HG03439 (cell line): ENCODE data around the gene SIAH2.

Experiments used
- ATAC-seq: cut with Tn5 transposase; IDR thresholded peaks from one replicate; pipeline ENCODE4 v1.9.1; 2021; ENCODE audit warnings: mild to moderate bottlenecking, moderate library complexity; ENCODE audit not compliant: unreplicated experiment

SIAH2 gene

DNA sequence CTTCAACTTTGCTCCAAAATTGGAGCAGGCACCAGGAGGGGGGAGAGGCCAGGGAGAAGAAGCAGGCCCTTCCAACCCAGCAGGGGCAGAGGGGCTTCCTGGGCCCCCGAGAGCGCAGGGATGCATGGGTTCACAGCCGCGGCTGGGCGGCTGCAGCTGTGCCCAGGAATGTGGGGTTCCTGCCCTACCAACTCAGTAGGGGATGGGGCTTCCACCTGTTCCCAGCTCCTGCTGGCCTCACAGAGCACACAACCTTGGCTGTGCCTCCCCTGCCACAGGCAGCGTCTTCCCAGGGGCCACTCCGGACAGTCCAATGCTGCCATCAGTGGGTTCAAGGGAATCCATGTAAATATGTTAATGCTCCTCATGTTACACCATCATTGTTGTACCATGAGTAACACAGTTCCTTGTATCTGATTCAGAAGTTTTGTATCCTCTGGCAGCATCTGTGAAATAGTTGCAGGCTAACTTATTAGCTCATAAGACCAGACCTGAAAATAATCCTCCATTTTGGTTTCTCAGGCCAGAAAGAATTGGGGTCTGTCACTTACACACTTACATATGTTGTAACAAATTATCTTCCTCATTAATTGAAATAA lies 12.1 kb upstream of the SIAH2 start:
- no peak for ATAC-seq

DNA sequence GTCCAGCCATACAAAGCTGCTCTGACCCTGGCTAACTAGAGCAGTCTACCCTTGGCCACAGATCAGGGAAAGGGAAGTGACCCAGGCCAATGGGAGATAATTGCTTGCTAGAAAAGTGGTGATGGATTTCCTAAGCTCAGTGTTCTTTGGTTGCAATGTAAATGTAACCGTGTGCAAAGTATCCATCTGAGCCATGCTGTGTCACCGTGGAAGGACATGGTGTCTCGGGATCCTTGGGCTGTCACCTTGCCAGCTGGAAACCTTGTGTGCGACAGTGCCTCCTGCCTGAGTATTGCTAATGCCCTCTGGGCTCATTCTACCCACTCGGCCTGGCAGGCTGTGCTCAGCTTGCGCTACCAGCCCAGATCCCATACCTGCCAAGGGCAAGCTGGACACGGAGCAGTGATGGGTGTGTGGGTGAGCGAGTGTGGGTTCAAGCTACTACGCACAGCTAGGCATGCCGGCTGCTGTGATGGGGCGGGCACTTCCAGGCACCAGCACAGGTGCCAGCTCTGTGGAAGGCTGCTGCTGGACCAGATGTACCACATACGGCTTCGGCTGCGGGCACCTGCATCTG lies 10.7 kb upstream of the SIAH2 start:
- ATAC-seq: no peak

DNA sequence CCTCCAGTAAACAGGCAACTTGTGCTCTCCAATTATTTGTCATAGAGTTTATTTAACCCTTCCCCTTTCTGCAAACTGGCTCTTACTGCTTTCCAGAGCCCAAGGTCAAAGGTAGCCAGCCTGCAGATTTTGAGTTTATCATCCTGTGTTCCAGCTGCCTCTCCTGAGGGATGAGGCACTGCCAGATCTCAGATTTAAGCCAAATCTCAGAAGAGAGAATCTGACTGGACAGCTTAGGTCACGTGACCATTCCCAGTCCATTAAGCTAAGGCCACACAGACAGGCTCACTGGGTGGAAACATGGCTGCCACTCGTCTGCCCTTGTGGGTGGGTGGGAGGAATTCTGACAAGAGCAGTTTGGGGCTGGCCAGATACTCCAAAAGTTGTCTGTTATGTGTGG lies 8.6 kb upstream of the SIAH2 start:
- ATAC-seq: no peak

DNA sequence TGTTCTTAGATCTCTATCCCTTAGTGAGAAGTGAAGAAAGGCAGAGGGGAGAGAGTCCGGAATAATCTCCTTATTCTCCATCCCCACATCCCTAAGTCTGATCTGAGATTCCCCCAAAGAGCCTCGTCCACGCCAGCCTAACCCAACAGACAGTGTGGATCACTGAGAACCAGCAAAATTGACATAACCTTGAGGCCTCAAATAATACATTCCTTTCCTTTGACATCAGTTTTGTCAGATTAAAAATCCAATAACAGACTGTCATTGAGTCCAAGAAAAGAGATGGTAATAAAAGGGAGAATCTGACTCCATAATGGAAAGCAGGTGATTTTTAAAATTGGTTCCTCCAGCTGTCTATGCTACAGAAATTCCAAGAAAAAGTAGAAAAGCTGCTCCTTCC lies 7.7 kb upstream of the SIAH2 start:
- ATAC-seq: no peak

DNA sequence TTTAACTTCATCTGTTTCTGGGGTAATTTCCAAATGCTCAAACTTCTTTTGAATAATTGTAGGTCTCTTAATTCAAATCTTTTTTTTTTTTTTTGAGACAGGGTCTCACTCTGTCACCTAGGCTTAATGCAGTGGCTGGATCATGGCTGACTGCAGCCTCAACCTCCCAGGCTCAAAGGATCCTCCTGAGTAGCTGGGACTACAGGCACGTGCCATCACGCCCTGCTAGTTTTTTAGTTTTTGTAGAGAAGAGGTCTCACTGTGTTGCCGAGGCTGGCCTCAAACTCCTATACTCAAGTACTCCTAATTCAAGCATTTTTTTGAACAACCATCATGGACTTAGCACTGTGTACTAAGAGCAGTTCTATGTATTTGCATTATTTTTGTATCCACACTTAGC lies 3.8 kb upstream of the SIAH2 start:
- ATAC-seq: no peak

DNA sequence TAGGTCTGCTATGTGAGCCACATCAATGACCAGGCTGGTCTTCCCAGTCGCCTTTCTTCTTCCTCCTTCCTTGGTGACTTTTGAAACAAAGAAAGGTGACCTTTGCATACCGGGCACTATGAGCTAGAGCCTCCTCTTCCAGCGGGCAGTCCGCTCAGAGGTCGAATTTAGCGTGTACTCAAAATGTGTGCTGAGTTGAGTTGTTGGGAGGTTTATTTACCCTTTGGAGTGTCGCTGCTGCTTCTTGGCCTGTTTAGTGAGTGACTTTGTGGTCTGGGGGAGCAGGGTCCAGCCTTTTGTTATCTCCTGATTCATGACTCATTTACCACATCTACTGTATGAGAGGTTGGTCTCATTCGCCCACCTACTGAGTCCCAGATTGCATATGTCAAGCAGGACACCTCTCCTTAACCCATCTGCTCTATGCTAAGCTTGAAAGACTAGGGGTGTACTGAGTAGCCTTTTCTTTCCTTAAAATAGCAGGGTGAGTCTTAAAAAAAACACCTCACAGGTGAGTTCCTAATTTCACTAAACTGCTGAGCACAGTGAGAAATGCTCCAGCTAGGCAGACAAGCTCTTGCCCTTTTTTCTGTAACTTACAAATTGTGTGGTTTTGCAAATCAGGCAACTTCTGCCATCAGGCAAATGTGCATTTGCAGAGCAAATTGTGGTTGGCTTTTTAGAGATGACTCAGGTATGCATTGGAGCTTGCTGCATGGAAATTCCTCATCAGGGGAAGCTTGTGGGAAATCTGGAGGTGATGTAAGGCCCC lies 3.2 kb upstream of the SIAH2 start:
- ATAC-seq: peak; percentile 22

DNA sequence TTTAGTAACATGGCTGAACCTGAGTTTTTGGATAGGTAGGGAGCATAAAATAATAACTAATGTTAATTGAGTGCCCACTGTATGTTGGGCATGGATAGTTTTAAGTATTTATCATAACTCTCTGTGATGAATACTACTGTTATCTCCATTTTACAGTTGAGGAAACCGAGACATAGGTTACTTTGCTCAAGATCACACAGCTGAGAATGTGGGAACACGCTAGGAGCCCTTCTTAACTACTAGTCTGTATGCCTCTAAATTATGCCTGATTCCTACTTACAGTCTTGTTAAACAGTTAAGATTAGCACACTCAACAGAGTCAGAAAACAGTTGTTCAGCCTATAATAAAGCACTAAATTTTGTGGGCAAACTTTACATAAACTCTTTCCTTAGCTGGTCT lies 2.0 kb upstream of the SIAH2 start:
- no peak for ATAC-seq

DNA sequence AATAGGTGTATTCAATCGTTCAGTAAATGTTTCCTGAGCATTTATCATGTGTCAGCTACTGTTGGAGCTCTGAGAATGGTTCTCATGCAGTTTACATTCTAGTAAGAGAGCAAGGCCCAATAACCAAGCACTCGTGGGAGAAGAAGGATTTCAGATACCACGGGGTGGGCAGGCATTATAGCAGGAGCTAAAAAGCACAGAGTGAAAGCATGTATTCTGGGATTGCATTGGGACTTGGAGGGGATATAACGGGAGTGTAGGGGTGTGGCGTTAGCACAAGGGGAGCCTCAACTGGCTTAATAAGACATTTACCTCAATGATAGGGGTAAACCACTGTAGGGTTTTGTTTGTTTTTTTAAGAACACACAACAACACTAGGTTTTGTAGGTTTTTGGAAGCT lies 1.6 kb upstream of the SIAH2 start:
- no peak for ATAC-seq

DNA sequence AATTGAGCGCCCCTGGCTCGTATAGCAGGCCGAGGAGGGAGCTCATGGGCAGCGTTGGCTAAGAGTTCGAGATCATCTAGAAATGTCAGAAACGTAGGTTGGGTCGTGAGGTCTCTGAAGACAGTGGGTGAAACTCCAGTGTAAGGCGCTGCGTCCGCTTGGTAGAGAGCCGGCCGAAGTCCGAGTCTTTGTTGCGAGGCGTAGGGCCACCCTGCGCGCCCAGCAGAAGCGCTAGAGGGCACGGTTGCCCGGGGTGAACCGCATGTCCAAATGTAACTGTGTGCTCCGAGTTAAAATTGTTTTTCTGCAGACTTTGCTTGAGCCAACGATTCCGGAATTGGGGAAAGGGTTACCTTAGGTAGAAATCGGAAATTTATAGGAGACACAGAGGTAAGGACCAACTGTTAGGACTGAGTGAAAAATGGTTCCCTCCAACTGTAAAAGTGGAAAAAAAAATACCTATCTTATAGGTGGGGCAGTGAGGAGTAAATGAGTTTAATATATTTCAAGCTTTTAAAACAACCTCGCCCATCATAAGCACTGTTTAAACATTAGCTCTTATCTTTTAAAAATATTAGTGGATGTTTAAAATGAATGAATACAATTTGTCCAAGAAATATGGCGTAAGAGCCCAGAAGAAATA lies 993 bp upstream of the SIAH2 start:
- peak; percentile 16 for ATAC-seq

DNA sequence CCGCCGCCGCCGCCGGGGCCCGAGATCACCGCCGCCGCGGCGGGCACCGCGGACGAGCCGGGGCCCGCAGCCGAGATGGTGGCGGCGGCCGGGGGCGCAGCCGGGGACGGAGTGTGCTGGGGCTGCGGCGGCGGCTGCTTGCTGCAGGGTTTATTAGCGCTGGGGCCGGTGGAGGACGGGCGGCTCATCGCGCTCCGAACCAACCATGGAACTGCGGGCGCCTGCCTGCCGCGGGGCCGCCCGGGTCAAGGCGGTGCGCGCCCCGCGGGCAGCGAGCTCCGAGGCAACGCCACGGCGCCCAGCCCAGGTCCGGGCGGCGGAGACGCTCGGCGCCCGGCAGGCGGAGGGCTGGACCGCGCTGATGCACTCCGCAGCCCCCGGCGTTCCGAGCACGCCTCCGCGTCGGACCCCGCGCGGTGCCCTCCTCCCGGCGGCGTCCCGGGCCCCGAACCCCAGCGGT lies 277 bp downstream of the SIAH2 start:
- no peak for ATAC-seq

DNA sequence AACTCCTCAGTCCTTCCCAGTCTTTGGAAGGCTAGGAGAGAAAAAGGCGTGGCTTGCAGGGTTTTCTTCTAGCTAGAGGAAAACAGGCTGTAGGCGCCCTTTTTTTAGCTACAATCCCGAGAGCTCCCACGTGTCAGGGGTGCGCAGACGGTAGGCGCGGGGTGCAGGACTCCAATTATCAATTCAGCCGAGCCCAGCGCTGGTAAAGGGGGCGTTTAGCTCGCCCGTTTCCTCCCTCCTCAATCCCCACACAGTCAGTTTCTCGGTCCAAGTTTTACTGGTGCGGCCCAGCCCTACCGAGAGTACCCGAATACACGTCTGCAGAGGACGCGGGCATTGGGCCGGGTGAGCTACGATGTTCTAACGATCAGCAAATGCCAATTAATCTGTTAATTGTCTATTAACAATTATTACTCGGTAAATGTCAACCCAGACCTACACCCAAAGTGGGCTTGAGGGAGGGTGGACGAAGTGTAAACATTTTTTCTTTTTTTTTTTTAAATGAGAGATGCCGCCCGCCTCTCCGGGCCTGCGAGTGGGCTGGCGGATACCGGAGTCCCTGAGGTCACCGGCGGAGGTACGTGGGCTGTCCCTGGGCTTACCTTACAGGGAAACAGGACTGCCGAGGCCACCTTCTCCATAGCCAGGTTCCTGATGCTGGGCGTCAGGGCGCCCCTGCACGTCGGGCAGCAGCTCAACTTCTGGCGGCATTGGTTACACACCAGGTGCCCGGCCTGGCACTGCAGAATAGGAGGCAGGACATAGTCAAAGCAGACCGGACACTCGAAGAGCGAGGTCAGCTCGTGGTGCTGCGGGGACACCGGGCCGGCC lies 923 bp downstream of the SIAH2 start:
- ATAC-seq: no peak

DNA sequence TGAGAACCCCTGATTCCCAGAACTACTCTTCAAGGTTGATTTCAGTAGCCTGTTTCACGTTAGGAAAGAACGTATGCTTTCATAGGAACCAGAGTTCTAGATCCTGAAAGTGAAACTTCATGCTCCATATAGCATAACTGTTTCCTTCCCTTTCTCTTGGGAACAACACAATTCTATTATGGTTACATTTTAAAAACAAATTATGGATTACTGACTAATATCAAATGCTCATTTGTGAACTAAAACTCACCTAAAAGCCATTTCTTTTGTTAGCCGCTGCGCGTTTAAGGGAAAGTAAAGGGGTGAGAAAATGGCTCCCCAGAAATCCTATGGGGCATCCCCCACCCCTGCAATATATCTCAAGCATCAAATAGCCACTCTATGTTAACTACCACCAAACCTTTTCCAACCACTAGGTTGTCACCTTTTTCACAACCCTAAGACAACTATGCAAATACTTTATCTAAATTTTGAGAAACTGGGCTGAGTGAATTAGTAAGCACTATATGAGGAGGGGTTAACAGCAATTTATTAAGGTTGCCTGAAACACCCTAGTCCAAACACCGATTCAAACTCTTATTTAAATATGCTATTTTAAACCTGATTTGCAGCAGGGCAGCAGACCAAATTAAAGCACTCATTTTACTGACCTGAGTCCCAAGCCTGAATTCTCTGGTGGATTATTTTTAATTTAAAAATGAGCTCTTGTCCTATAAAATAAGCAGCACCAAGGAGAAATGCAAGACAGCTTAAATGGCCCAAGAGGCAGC lies 2.4 kb downstream of the SIAH2 start:
- peak; percentile 34 for ATAC-seq

DNA sequence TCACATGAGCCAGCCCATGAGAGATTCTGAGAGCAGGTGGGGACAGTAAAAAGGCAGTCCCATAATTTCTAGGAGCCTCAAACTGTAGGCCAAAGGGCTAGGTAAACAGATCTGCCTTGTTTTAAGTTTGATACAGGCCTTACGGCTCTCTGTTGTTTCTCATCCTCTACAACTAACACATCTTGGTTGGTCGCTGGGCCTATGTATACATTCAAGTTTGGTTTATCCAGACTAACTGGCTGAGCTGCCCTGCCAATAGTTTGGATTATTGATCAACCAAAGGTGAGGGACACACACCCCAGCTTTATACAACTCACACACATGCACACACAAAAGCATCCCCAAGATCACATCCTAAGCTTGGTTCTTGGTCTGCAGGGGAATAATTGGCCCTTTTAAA lies 3.0 kb downstream of the SIAH2 start:
- ATAC-seq: no peak

DNA sequence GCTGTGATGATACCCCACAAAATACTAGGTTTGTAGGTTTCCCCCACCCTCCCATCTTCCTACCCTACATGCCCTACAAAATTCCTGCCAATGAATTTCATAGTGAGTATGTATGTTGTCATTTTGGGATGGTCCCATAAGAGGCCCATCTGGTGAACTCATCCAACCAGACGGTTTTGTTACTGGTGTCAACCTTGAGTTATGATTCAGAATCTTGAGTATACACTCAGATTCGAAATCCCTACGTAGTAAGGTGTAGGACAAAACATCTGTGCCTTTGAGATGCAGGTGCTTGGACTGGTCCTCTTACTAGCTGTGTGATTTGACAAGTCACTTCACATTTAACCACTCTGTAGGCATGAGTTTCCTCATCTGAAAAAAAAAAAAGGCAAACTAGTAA lies 3.6 kb downstream of the SIAH2 start:
- no peak for ATAC-seq

DNA sequence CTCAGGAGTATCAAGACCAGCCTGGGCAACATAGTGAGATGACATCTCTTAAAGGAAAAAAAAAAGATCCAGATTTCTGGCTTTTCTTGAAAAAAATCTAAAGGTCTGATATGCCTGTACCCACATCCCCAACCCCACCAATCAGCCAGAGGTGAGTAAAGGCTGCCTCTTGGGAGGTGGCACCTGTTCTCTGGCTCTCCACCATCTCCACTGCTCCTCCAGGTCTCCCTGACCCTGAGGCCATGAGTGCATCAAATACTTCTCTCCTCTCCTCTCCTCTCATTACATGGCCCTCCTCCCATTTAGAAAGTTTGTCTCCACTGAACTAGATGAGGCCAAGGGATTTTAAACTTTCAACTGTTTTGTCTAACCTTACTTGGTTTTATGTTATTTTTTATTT lies 5.2 kb downstream of the SIAH2 start:
- no peak for ATAC-seq

DNA sequence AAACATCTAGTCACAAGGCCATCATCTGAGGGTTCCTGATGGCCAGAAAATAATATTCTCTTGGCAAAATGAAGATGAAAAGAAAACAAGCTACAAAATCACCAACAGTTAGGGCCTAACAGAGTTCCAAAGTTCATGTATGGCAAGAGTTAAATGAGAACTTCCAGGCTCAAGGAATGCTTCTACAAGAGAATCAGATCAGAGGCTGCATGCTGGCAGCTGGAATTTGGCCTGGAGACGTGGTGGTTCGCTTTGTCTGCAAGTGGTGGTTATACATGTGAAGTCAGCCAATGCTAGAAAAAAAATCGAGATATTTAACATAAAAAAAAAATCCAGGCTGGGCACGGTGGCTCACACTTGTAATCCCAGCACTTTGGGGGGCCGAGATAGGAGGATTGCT lies 5.6 kb downstream of the SIAH2 start:
- no peak for ATAC-seq

DNA sequence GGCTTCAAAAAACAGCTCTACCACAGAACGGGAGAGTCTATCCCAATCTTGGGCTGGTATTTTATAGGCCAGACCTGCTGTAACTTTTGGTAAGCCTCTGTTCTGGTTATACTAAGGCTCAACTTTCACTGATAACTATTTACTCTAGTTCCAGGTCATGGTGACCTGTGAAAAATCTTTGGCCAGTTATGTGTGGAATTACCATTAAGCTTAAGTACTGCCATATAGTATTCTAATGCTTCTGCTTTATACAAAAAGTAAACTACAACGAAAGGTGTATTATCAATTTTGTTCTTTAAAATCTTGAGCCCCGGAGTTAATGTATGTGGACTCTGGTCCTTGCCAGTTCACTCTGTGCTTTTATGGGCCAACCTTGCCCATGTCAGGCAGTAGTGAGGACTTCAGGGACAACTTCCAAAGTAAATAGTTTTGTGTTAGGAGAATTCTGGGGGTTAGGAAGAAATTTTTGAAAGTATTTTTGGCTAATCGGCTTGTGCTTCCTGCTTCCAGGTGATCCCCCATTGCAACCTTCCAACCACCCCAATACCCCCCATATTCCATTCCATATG lies 6.4 kb downstream of the SIAH2 start:
- no peak for ATAC-seq

DNA sequence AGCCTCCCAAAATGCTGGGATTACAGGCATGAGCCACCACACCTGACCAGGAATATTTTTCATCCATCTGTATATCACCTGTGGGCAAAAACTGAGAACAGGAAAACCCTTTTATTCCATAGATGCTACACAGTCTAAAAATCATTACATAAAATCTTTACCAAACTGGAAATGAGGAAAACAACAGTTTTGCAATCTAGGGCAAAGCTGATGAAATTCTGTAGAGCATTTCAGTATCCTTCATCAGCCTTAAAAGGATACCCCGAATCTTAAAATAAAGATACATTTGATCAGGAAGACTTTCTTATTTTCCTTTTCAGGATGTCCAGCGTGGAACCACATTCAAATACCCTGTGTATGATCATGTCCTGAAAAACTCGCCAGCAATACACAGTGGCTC lies 7.1 kb downstream of the SIAH2 start:
- no peak for ATAC-seq

DNA sequence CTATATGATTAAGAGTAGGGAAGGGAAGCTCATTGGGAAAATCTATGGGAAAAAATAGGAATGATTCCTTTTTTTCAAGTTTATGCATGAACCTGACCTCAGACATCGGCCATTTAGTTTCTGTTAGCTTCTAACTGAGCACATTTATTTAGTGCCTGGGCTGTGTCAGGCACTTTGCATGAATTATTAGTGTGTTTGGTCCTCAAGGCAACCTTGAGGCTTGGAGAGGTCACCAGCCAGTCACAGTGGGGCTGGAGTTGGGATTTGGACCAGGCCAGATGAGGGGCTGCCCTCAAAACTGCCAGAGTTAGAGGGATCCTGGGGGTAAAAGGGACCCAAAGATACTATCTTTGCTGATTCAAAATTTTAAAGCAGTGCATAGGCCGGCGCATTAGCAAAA lies 8.1 kb downstream of the SIAH2 start:
- no peak for ATAC-seq

DNA sequence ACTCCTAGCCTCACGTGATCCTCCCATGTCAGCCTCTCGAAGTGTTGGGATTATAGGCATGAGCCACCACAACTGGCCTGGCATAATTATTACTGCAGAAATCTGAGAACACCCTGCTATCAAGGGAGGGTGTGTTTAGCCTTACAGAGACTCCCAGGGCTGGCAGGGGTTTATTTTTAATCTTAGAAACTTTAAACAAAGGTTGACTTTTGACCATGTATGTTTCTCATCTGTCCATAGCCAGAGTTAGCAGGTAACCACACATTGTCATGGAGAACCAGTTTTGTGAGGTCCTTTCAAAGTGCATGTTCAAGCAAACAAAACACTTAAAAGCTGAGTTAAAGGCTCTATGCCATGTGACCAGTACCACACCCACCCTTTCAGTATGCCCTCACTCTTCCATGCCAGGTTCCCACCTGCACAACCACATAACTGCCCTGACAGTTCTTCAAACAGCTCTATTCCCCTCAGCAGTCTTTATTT lies 11.1 kb downstream of the SIAH2 start:
- no peak for ATAC-seq
